Parietal lobe (tissue), 1 donor: Measurements from ENCODE around the gene CASQ1. TPM values are rescaled to one million over a fixed set of nuclear protein-coding genes. Genes with fewer than 3 reads are reported as not detected.

Experiments
- total RNA-seq: library from RNA; depleted of rRNA; stranded (reverse); fragments of >200 nt; gene quantifications from one replicate; pipeline ENCODE4 v1.2.3, GENCODE V29; 2014

CASQ1 gene
- total RNA-seq, result 1.9 TPM

DNA sequence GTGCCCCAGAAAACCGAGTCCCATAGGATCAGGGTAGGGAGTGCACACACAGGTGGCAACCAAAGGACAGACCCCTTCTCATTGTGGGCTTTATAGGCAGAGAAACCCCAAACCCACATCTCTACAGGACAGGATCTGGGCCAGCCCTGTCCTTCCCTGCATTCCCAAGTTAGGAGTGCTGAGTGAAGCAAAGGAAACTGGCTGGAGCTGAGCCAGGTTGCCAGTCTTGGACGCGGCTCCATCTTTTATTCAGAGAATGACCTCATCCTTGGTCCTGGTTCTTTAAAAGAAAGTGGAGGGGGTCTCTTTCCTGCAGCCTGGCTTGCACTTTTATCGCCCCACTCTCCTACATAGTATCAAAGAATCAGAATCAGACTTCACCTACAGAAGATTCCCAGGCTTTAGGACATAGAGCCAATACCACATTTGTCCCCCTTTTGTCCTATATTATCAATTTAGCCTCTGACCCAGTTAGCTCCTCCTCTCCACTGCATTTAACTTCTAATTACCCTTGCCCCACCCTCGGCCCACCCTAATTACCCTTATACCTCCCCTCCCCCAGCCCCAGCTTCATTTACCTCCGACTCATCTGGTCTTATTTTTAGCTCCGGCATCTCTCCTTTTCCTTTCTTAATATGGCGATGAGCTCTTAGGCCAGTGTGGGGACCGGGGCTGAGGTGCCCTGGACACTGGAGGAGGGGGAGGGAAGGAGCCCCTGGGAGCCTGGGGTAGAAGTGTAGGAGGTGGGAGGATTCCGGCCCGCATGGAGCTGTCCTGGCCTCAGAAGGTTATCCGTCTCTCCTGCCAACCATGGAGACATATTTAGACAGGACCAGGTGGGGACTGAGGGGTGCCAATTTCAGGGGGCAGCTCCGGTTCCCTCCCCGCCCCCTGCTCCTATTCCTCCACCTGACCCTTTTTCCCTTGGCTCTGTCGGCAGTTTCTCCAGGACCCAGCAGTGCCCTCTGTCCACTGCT, at the start of gene CASQ1:
TSS of gene CASQ1 (plus strand) at position 927 of the 977 bp plus-strand sequence. CDS start 177 bp downstream, outside the sequence.

DNA sequence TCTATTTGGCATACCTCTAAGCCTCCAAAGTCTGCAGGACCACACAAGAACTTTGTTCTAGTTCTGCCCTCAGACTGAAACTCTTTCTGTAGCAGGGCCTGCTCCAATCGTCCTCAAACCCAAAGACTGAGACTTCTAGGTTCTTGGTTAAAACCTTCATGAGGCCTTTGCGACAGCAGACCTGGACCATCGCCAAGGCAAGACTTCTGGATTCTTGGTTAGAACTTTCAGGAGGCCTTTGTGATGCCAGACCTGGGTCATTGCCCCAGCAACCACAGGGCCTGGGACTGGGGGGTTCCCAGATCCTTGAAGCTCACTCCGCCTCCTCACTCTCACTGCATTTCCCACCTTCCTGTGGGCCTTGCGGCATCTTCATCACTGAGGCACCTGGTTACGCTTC, 39.1 kb upstream of the CASQ1 start, which contains the start of gene ATP1A4:
TSS of gene ATP1A4 (plus strand) at position 301 of the 400 bp plus-strand sequence. CDS start 438 bp downstream, outside the sequence.

DNA sequence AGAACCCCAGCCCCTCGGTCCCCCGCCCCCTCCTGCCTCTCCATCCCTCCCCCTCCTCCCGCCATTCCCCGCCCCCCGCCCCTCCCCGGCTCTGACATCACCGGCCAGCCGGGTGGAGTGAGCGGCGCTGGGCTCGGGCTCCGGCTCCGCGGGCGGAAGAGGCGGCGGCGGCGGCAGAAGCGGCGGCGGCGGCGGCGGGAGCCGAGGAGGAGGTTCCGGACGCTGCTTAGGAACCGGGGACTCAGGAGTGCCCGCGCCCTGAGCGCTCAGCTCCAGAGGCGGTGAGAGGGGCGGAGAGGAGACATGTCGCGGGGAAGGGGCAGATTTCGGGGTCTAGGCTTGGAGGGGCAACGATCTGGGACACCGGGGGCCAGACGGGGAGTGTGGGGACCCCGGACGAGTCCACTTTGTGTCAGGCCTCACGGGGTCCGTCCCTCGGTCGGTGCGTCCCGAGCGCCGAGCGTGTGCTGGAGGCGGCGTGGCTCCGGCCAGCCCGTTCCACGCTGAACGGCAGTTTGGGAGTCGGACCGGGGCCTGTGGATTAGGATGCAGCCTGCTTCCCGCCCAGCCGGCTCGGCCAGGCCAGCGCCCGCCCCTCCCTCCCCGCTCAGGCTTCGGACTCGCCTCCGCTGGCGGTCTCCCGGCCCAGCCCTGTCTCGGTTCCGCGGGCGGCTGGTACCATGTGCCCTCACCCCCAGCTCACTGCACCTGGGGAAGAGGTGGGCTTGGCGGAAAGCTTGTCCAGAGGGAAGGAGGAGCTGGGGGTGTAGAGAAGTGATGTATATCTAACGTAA, 15.1 kb downstream of the CASQ1 start, which contains the start of gene PEA15:
TSS of gene PEA15 (plus strand) at position 143 of the 794 bp plus-strand sequence. CDS start 6,161 bp downstream, outside the sequence.

Other genes with a start within 250 kb of the CASQ1 start
- gene IGSF9, start 245.0 kb upstream of the CASQ1 start, total RNA-seq, result 10.6 TPM
- gene SLAMF9, start 236.3 kb upstream of the CASQ1 start, total RNA-seq, result not detected
- 9.7 TPM for gene PIGM, start 158.6 kb upstream of the CASQ1 start, total RNA-seq
- 3.4 TPM for gene KCNJ10, start 120.4 kb upstream of the CASQ1 start, total RNA-seq
- gene KCNJ9, start 109.0 kb upstream of the CASQ1 start, total RNA-seq, result 14.7 TPM
- gene IGSF8, start 92.0 kb upstream of the CASQ1 start, total RNA-seq, result 54.8 TPM
- 61.7 TPM for gene ATP1A2, start 74.8 kb upstream of the CASQ1 start, total RNA-seq
- 0.31 TPM for gene ATP1A4, start 39.0 kb upstream of the CASQ1 start, total RNA-seq
- gene PEA15, start 14.8 kb downstream of the CASQ1 start, total RNA-seq, result 146 TPM
- 153 TPM for gene DCAF8, start 72.0 kb downstream of the CASQ1 start, total RNA-seq
- gene PEX19, start 94.6 kb downstream of the CASQ1 start, total RNA-seq, result 36.3 TPM
- gene COPA, start 152.7 kb downstream of the CASQ1 start, total RNA-seq, result 182 TPM
- 47.9 TPM for gene NCSTN, start 152.8 kb downstream of the CASQ1 start, total RNA-seq
- gene NHLH1, start 176.5 kb downstream of the CASQ1 start, total RNA-seq, result 2.2 TPM
- gene VANGL2, start 210.0 kb downstream of the CASQ1 start, total RNA-seq, result 27.5 TPM